HepG2 (cell line): Measurements from ENCODE around the gene APLNR.

Source experiments
- BHLHE40 ChIP-seq: IDR thresholded peaks from 2 replicates; pipeline ENCODE4 v1.6.1; 2011; ENCODE audit warnings: low read length, improper control_type of control experiment
- EZH2 ChIP-seq: conservative IDR thresholded peaks from 2 replicates; pipeline ENCODE4 v1.6.1; 2012; ENCODE audit warnings: mild to moderate bottlenecking, low read depth, low read length, moderate library complexity
- FOXP1 ChIP-seq, 2 experiments: fragments of 450-650 bp in 1 of 2; IDR thresholded peaks; 2 replicates each; pipeline ENCODE4 v1.6.1; 2017 to 2018; ENCODE audit warnings: antibody characterized with exemption in 1 of 2
- GABPB1 ChIP-seq: IDR thresholded peaks from 2 replicates; pipeline ENCODE4 v1.6.1; 2016; ENCODE audit warnings: mild to moderate bottlenecking, missing genetic modification reagents, moderate library complexity, missing compliant biosample characterization
- SOX6 ChIP-seq, 2 experiments: fragments of 450-650 bp in 1 of 2; sonication (generic) in 1 of 2; formaldehyde crosslinking in 1 of 2; IDR thresholded peaks; 2 replicates each; pipeline versions ENCODE4 v1.4.0 to v1.6.1; 2017 to 2020; ENCODE audit warnings: antibody characterized with exemption in 1 of 2, mild to moderate bottlenecking in 1 of 2, missing genetic modification reagents in 1 of 2
- ZFP37 ChIP-seq: sonication (generic); formaldehyde crosslinking; IDR thresholded peaks from 2 replicates; pipeline ENCODE4 v1.4.0; 2020; ENCODE audit warnings: missing genetic modification reagents, borderline replicate concordance
- ZNF780A ChIP-seq: sonication (generic); formaldehyde crosslinking; IDR thresholded peaks from 2 replicates; pipeline ENCODE4 v1.8.0; 2022; ENCODE audit warnings: mild to moderate bottlenecking, missing genetic modification reagents, moderate library complexity
- TF ChIP-seq, protein P1 (sequence below): sonication (generic); formaldehyde crosslinking; IDR thresholded peaks from 2 replicates; pipeline ENCODE4 v1.5.0; 2020; ENCODE audit warnings: mild to moderate bottlenecking, missing genetic modification reagents, moderate library complexity
- TF ChIP-seq, protein P2 (sequence below): sonication (generic); formaldehyde crosslinking; IDR thresholded peaks from 2 replicates; pipeline ENCODE4 v1.9.0; 2022; ENCODE audit warnings: missing genetic modification reagents, mild to moderate bottlenecking, borderline replicate concordance

DNA sequence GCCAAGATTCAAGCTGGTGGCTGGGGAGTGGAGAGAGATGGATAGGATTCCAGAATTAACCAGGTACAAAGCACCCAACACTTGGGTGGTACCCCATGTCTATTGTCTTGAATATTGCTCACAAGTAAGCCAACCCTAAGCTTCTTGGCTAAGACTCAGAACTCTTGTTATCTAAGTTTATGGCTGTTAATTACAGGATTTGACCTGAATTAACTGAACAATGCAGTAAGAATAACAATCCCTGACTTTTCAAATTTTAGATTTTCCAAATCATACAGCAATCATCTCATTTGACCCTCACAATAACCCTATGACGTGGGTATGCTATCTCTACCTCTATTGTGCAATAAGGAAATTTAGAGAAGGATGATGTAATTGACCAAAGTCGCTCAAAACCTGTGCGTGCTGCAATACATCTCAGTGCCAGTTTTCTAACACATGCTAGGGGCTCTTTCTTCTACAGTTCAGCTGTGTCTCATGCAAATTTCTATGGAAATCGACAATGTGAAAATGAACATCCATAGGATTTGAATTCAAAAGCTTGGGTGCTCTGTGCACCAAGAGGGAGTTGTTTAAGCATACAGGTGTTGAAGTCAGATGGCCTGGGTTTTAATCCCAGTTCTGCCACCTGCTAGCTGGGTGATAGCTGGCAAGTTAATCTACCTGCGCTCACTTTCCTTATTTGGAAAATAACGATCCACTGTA lies 40.1 kb upstream of the APLNR start:
- no peak for TF ChIP-seq ZNF780A (CRISPR knock-in tag)
- no peak for TF ChIP-seq ZFP37
- TF ChIP-seq, protein P1, sequence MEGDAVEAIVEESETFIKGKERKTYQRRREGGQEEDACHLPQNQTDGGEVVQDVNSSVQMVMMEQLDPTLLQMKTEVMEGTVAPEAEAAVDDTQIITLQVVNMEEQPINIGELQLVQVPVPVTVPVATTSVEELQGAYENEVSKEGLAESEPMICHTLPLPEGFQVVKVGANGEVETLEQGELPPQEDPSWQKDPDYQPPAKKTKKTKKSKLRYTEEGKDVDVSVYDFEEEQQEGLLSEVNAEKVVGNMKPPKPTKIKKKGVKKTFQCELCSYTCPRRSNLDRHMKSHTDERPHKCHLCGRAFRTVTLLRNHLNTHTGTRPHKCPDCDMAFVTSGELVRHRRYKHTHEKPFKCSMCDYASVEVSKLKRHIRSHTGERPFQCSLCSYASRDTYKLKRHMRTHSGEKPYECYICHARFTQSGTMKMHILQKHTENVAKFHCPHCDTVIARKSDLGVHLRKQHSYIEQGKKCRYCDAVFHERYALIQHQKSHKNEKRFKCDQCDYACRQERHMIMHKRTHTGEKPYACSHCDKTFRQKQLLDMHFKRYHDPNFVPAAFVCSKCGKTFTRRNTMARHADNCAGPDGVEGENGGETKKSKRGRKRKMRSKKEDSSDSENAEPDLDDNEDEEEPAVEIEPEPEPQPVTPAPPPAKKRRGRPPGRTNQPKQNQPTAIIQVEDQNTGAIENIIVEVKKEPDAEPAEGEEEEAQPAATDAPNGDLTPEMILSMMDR (CRISPR knock-in tag), result no peak
- no peak for TF ChIP-seq GABPB1 (CRISPR knock-in tag)
- TF ChIP-seq SOX6 (IDR thresholded peaks at IDR 0.05), result no peak
- no peak for TF ChIP-seq SOX6 (CRISPR knock-in tag; IDR thresholded peaks at IDR 0.05)
- no peak for TF ChIP-seq EZH2
- TF ChIP-seq, protein P2, sequence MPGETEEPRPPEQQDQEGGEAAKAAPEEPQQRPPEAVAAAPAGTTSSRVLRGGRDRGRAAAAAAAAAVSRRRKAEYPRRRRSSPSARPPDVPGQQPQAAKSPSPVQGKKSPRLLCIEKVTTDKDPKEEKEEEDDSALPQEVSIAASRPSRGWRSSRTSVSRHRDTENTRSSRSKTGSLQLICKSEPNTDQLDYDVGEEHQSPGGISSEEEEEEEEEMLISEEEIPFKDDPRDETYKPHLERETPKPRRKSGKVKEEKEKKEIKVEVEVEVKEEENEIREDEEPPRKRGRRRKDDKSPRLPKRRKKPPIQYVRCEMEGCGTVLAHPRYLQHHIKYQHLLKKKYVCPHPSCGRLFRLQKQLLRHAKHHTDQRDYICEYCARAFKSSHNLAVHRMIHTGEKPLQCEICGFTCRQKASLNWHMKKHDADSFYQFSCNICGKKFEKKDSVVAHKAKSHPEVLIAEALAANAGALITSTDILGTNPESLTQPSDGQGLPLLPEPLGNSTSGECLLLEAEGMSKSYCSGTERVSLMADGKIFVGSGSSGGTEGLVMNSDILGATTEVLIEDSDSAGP (CRISPR knock-in tag), result no peak
- TF ChIP-seq FOXP1 (IDR thresholded peaks at IDR 0.05), result no peak
- no peak for TF ChIP-seq FOXP1 (CRISPR knock-in tag; IDR thresholded peaks at IDR 0.05)
- no peak for TF ChIP-seq BHLHE40
